PC-9 (cell line): Measurements from ENCODE around the gene EGLN2. TPM values are rescaled to one million over a fixed set of nuclear protein-coding genes. Genes with fewer than 3 reads are reported as not detected.
A peak's percentile ranks its signal among the peaks of the same experiment; 100 is the strongest.

ENCODE experiments used
- BruUV-seq: library from RNA; stranded (reverse); fragments of 400-500 nt; replicated peaks from 2 replicates; lab custom pipeline; 2021; lab: Mats Ljungman, UMichigan
- CTCF ChIA-PET: fragments of 300-600 bp; sonication (Branson Sonifier 250); formaldehyde crosslinking; loops from one replicate; lab custom pipeline; 2022; ENCODE audit warnings: antibody characterized with exemption; lab: Charles Lee
- POLR2A ChIA-PET: fragments of 300-600 bp; sonication (Branson Sonifier 250); formaldehyde crosslinking; loops from one replicate; lab custom pipeline; 2022; ENCODE audit warnings: antibody characterized with exemption; ENCODE audit not compliant: unreplicated experiment; lab: Charles Lee
- DNase-seq, 2 experiments: peaks; one replicate each; pipeline versions ENCODE4 v3.0.0 to v3.0.0-alpha.2; 2015 to 2022; ENCODE audit warnings: mixed read lengths in 1 of 2
- H2AFZ ChIP-seq: fragments of 200-600 bp; sonication (generic); 2 replicates; pipeline ENCODE4 v1.8.1; 2017; ENCODE audit warnings: antibody characterized with exemption
- H3F3A ChIP-seq: fragments of 200-600 bp; sonication (generic); 2 replicates; pipeline ENCODE4 v1.8.1; 2017; ENCODE audit warnings: antibody characterized with exemption, mild to moderate bottlenecking, low read depth; ENCODE audit not compliant: insufficient read depth
- H3K27ac ChIP-seq: fragments of 200-600 bp; sonication (generic); 2 replicates; pipeline ENCODE4 v1.6.1; 2016; ENCODE audit warnings: mixed run types
- H3K27me3 ChIP-seq: fragments of 200-600 bp; sonication (generic); 2 replicates; pipeline ENCODE4 v1.6.1; 2016; ENCODE audit warnings: low read depth, mixed run types; ENCODE audit not compliant: insufficient read depth
- H3K36me3 ChIP-seq: fragments of 200-600 bp; sonication (generic); 2 replicates; pipeline ENCODE4 v1.6.1; 2016; ENCODE audit warnings: low read depth, mixed run types
- H3K4me1 ChIP-seq: fragments of 200-600 bp; sonication (generic); replicated peaks from 2 replicates; pipeline ENCODE4 v1.6.1; 2016; ENCODE audit warnings: mixed run types; ENCODE audit not compliant: insufficient read depth
- H3K4me2 ChIP-seq: fragments of 200-600 bp; sonication (generic); 2 replicates; pipeline ENCODE4 v1.6.1; 2017; ENCODE audit warnings: mixed run types
- H3K4me3 ChIP-seq: fragments of 200-600 bp; sonication (generic); 2 replicates; pipeline ENCODE4 v1.6.1; 2016; ENCODE audit warnings: mixed run types
- H3K79me2 ChIP-seq: fragments of 200-600 bp; sonication (generic); 2 replicates; pipeline ENCODE4 v1.6.1; 2017; ENCODE audit warnings: low read depth, mixed run types
- H3K9me2 ChIP-seq: fragments of 200-600 bp; sonication (generic); 2 replicates; pipeline ENCODE4 v1.8.1; 2017; ENCODE audit warnings: mild to moderate bottlenecking; ENCODE audit not compliant: insufficient read depth
- H3K9me3 ChIP-seq: fragments of 200-600 bp; sonication (generic); 2 replicates; pipeline ENCODE4 v1.8.1; 2016; ENCODE audit warnings: low read depth; ENCODE audit not compliant: insufficient read depth
- H4K20me1 ChIP-seq: fragments of 200-600 bp; sonication (generic); 2 replicates; pipeline ENCODE4 v1.8.1; 2017; ENCODE audit not compliant: insufficient read depth
- CTCF ChIP-seq: fragments of 200-600 bp; sonication (generic); conservative IDR thresholded peaks from 2 replicates; pipeline ENCODE4 v1.6.1; 2017; ENCODE audit warnings: mixed run types, antibody characterized with exemption, mild to moderate bottlenecking, moderate library complexity
- EZH2 ChIP-seq: fragments of 200-600 bp; sonication (generic); IDR thresholded peaks from 2 replicates; pipeline ENCODE4 v1.8.0; 2017; ENCODE audit warnings: antibody characterized with exemption, low read depth
- intact Hi-C: fragments of 100-400 bp; cut with micrococcal nuclease; formaldehyde crosslinking; loops from one replicate; pipeline ENCODE4 v1.10.0; 2022; ENCODE audit not compliant: unreplicated experiment
- total RNA-seq: library from RNA; stranded (reverse); gene quantifications from 2 replicates; pipeline ENCODE4 v1.2.3, GENCODE V29; 2021

The EGLN2 gene
- total RNA-seq, 1 experiment from 2014 or later = 78.4 TPM

GRCh38 chr19:40776932-40777644 lies 21.9 kb upstream of the EGLN2 start:
- peak overlapping the region; percentile 91 for H3K4me2 ChIP-seq
- no peaks in the 10 kb centered on the region for H3K36me3 ChIP-seq
- H3K4me1 ChIP-seq = peaks cover 13% of the 10 kb centered on the region
- TF ChIP-seq CTCF = no peak
- no peaks in the 10 kb centered on the region for H3K9me2 ChIP-seq
- H3K27ac ChIP-seq = peak overlapping the region; percentile 95
- H3K79me2 ChIP-seq = no peaks in the 10 kb centered on the region
- no TSS peak for BruUV-seq
- intact Hi-C loops = loop anchor here (1.0 to 2.0 kb wide), 2 partner anchors 26 to 61 kb away; partner anchors contain the start of genes ACTMAP, COQ8B and SNRPA
- no peaks in the 10 kb centered on the region; the same call in 1 of the 2 replicates for H4K20me1 ChIP-seq
- ChIA-PET POLR2A (interaction anchor here (0.5 to 2.6 kb wide), 15 partner anchors 20 to 1341 kb away, joined by 3 to 22 read pairs (median 9); partner anchors contain the start of genes ACTMAP, BLVRB, COQ8B and EGLN2), CTCF (interaction anchor here (0.6 to 2.7 kb wide), 6 partner anchors 21 to 1702 kb away, joined by 3 to 19 read pairs (median 8); partner anchors contain the start of gene EGLN2)
- no peaks in the 10 kb centered on the region for H3K27me3 ChIP-seq
- H2AFZ ChIP-seq = peak overlapping the region; percentile 82
- peak; percentile 82 to 86 for DNase-seq
- peaks cover 29% of the 10 kb centered on the region for H3F3A ChIP-seq
- peak overlapping the region; percentile 64 for H3K4me3 ChIP-seq
- H3K9me3 ChIP-seq = no peaks in the 10 kb centered on the region

GRCh38 chr19:40777645-40777936 lies 21.4 kb upstream of the EGLN2 start:
- no peaks in the 10 kb centered on the region for H3K9me3 ChIP-seq
- H4K20me1 ChIP-seq = no peaks in the 10 kb centered on the region; the same call in 1 of the 2 replicates
- CTCF ChIA-PET = interaction anchor here (0.6 to 2.7 kb wide), 5 partner anchors 21 to 1703 kb away, joined by 3 to 11 read pairs (median 3); partner anchors contain the start of gene EGLN2
- DNase-seq = no peak
- H3K27me3 ChIP-seq = no peaks in the 10 kb centered on the region
- H3K4me2 ChIP-seq = peak overlapping the region; percentile 91
- H3K36me3 ChIP-seq = no peaks in the 10 kb centered on the region
- peaks cover 13% of the 10 kb centered on the region for H3K4me1 ChIP-seq
- peak overlapping the region; percentile 64 for H3K4me3 ChIP-seq
- POLR2A ChIA-PET = interaction anchor here (0.5 to 2.6 kb wide), 18 partner anchors 20 to 1342 kb away, joined by 3 to 33 read pairs (median 9); partner anchors contain the start of genes ACTMAP, BLVRB, COQ8B and EGLN2
- peak overlapping the region; percentile 82 for H2AFZ ChIP-seq
- intact Hi-C loops = loop anchor here (1.0 to 2.0 kb wide), 2 partner anchors 27 to 61 kb away; partner anchors contain the start of genes ACTMAP, COQ8B and SNRPA
- peak overlapping the region; percentile 95 for H3K27ac ChIP-seq
- H3F3A ChIP-seq = peaks cover 29% of the 10 kb centered on the region
- no peaks in the 10 kb centered on the region for H3K79me2 ChIP-seq
- no peaks in the 10 kb centered on the region for H3K9me2 ChIP-seq
- TF ChIP-seq EZH2 (no peak), CTCF (no peak; the same call in 1 of the 2 replicates)
- BruUV-seq = TSS peak; percentile 95

GRCh38 chr19:40777937-40778705 lies 20.9 kb upstream of the EGLN2 start, which contains the start of gene RAB4B:
Gene RAB4B, plus strand, starts transcription at chr19:40778247. Its CDS starts 129 bp downstream, at chr19:40778376.
- Histone ChIP-seq H3F3A (peaks cover 29% of the 10 kb centered on the region), H3K36me3 (no peaks in the 10 kb centered on the region), H3K27ac (peak within 1 kb of the TSS; percentile 95), H2AFZ (peak within 1 kb of the TSS; percentile 82), H3K27me3 (no peaks in the 10 kb centered on the region), H4K20me1 (no peaks in the 10 kb centered on the region; the same call in 1 of the 2 replicates), H3K4me1 (peaks cover 13% of the 10 kb centered on the region), H3K9me3 (no peaks in the 10 kb centered on the region), H3K4me3 (peak within 1 kb of the TSS; percentile 64), H3K79me2 (no peaks in the 10 kb centered on the region), H3K4me2 (peak within 1 kb of the TSS; percentile 91), H3K9me2 (no peaks in the 10 kb centered on the region)
- no TSS peak for BruUV-seq
- intact Hi-C loops = loop anchor here (1.0 to 2.0 kb wide), 3 partner anchors 20 to 62 kb away; partner anchors contain the start of genes ACTMAP, COQ8B and SNRPA
- TF ChIP-seq EZH2 = no peak
- no peak for TF ChIP-seq CTCF
- ChIA-PET CTCF (interaction anchor here (0.6 to 2.7 kb wide), 5 partner anchors 20 to 477 kb away, joined by 3 to 11 read pairs (median 3); partner anchors contain the start of gene EGLN2), POLR2A (interaction anchor here (0.5 to 2.6 kb wide), 19 partner anchors 21 to 1342 kb away, joined by 3 to 33 read pairs (median 6); partner anchors contain the start of genes ACTMAP, BLVRB, COQ8B and CYP2S1)
- peak; percentile 97 to 100 for DNase-seq
